Fibroblast of the conjunctiva (primary cell): ENCODE data around the gene MEAK7.
"Not testable (repeated sequence)": the region's sequence is repeated elsewhere in the genome, so short reads cannot be mapped to it uniquely, and the experiment has no call there.

ENCODE experiments used
- DNase-seq: peaks from one replicate; pipeline ENCODE4 v3.0.0-alpha.2; 2010; ENCODE audit warnings: low read depth

The MEAK7 gene

GRCh38 chr16:84532855-84533486 lies 28.5 kb upstream of the MEAK7 start:
- DNase-seq = no peak

DNA sequence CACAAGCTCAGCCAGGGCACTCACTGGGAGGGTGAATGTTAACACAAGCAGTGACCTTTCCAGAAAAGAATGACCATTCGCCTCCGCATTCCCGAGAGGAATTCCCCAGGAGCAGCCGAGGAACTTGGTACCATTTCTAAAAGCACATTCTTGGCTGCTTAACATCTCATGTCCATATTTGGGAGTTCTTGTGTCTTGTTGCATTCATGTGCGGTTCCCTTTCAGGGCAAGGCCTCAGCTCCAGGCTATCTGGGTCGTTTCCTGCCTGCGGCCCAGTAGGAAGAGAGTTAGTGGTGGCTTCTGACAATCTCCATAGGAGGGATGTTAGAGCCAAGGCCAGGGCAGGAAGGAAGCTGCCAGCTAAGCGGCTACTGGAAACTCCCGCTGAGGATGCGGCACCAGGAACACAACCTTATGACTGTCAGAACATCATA lies 27.8 kb upstream of the MEAK7 start:
- DNase-seq = peak; percentile 78

GRCh38 chr16:84531671-84532111 lies 27.2 kb upstream of the MEAK7 start:
- no peak for DNase-seq

DNA sequence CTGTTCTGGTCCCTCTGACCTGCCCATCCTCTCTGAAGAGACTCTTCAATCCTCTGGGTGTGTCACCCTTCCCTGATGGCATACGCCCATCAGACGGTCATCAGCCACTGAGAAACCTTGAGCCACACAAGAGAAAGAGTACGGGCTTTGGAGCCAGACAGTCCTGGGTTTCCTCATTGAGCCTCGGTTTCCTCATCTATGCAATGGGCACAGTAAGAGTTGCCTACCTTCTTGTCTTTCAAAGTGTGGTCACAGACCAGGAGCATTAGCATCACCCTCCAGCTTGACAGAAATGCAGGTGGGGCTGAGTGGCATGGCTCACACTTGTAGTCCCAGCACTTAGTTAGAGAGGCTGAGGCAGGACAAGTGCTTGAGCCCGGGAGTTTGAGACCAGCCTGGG lies 26.1 kb upstream of the MEAK7 start:
- no peak for DNase-seq

DNA sequence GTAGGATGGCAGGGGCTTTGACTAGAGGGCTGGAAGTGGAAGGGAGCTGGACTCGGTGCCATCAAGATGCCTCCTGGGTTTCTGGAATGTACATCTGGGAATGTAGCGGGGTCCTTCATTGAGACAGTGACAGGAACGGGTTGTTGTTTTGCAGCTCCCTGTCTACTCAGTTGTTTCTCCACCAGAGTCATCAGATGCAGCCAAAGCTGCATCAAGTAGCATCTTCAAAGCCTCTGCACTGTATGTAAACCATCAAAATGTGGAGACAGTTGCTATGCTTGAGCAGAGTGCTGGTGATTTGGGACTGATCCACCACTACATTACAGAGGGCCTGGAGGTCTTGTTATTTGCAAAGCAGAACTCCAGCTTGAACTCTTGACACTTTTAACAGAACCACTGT lies 25.1 kb upstream of the MEAK7 start:
- DNase-seq = no peak

- no peak for DNase-seq
Measured at GRCh38 chr16:84528322-84528721, 23.9 kb upstream of the MEAK7 start.

- DNase-seq = no peak
Measured at GRCh38 chr16:84527532-84528269, 23.2 kb upstream of the MEAK7 start.

GRCh38 chr16:84526794-84527531 lies 22.5 kb upstream of the MEAK7 start:
- DNase-seq = no peak

DNA sequence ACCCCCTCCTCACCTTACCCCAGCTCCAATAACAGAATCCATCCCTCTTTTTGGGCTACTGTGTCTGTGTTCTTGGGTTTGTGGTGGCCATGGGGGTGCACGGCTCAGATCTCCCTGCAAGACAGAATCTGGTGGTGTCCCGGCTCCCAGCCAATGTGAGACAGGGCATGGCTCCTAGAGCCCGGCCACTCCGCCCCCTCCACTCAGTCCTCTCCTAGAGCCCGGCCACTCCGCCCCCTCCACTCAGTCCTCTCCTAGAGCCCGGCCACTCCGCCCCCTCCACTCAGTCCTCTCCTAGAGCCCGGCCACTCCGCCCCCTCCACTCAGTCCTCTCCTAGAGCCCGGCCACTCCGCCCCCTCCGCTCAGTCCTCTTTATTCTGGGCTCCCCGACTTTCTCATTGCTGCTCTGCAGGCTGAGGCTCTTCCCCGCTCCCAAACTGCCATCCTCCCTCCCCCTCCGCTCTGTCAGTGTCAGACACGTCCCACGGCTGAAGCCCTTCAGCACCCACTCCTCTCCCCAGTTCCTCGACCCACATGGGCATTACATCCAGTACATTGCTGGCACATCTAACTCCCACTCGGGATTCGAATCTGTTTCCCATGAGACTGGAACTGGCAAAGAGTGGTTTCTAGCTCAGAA lies 20.6 kb upstream of the MEAK7 start:
- DNase-seq = not testable (repeated sequence)

GRCh38 chr16:84524346-84524920 lies 20.0 kb upstream of the MEAK7 start:
- DNase-seq = no peak

GRCh38 chr16:84521497-84521770 lies 17.0 kb upstream of the MEAK7 start:
- no peak for DNase-seq

DNA sequence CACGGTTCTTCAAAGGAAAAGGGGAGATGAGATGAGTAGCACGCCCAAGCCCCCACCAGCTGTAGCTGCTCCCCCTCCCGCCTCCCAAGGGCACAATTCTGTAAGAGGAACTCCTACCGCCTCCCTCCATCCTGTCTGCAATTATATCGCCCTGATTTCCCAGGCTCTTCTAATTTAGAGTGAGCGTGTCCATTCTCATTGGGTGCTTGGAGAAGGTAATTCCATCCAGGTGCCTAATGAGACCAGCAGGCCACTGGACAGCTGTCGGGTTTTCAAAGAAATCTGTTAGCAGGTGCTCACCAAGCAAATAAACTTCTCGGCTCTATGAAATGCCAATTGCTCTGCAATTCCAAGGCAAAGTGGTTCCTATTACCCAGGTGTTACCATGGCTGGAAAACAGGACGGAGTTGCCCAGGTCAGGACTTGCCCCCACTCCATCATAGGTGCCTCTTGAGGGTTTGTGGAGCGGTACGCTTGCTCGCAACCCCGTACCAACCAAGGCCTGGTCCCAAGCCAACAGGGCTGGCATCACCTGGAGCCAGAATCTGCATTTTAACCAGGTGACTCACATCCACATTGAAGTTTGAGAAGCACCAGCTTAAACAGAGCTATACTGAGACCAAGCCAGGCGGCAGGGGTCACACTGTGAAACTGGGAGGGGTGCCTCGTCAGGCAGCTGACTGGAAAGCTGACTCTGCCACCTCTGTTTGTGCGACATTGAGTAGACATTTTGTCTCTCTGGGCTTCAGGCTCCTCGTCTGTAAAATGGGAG lies 16.5 kb upstream of the MEAK7 start:
- DNase-seq = no peak

GRCh38 chr16:84519855-84520254 lies 15.4 kb upstream of the MEAK7 start:
- no peak for DNase-seq

- no peak for DNase-seq
Measured at GRCh38 chr16:84518804-84519341, 14.4 kb upstream of the MEAK7 start.

- DNase-seq = not testable (repeated sequence)
Measured at GRCh38 chr16:84518220-84518619, 13.8 kb upstream of the MEAK7 start.

- no peak for DNase-seq
Measured at GRCh38 chr16:84517366-84517765, 12.9 kb upstream of the MEAK7 start.

GRCh38 chr16:84514874-84515835 lies 10.7 kb upstream of the MEAK7 start:
- no peak for DNase-seq

- no peak for DNase-seq
Measured at GRCh38 chr16:84514295-84514873, 9.9 kb upstream of the MEAK7 start.

DNA sequence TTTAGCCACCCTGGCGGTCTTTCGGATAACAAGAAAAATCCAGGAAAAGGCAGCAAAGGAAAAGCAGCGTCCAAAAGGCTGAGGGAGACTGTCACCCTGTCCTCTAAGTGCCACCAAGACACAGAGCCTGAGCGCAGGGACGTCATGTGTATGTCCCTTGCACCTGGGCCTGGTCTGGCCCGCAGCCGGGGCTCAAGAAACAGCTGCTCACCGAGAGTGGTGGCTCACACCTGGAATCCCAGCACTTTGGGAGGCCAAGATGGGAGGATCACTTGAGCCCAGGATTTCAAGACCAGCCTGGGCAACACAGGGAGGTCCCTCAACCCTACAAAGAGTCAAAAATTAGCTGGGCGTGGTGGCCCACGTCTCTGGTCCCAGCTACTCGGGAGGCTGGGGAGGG lies 9.2 kb upstream of the MEAK7 start:
- no peak for DNase-seq

DNA sequence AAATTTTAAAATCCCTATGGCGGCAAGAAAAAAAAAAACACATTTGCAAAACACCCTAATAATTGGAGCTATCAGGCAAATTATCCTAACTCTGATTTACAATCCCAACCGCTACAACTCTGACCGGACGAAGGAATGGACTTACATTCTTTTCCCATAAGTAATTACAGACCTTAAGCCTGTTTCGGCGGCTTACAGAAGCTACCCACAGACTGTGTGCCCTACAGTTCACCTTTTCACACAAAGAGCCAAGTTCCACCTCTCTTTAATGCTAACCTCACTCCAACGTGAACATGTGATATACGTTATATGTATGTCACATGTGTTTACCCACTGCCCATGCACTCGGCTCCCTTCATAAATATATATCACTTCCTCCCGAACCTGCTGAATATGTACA lies 8.7 kb upstream of the MEAK7 start:
- DNase-seq = no peak
